Endothelial cell of umbilical vein (primary cell): Measurements from ENCODE around the gene CPNE5. TPM values are rescaled to one million over a fixed set of nuclear protein-coding genes. Genes with fewer than 3 reads are reported as not detected.

ENCODE experiments used
- BruUV-seq: library from RNA; stranded (reverse); fragments of 400-500 nt; replicated peaks from 2 replicates; lab custom pipeline; 2021; lab: Mats Ljungman, UMichigan
- CTCF ChIA-PET: fragments of 300-600, 350-600 bp; sonication (Branson Sonifier 250); formaldehyde crosslinking; loops from one replicate; lab custom pipeline; 2021; ENCODE audit warnings: antibody characterized with exemption, inconsistent platforms; lab: Charles Lee
- POLR2A ChIA-PET: fragments of 300-600, 350-600 bp; sonication (Branson Sonifier 250); formaldehyde crosslinking; loops from one replicate; lab custom pipeline; 2021; ENCODE audit warnings: antibody characterized with exemption, inconsistent platforms; lab: Charles Lee
- DNase-seq: peaks from one replicate; pipeline ENCODE4 v3.0.0-alpha.2; 2011; ENCODE audit warnings: low read depth, low spot score
- FAIRE-seq: peaks from 2 replicates; lab custom pipeline; 2011; peaks lifted over from hg19 to GRCh38; lab: Jason Lieb, UNC
- H2AFZ ChIP-seq: 2 replicates; pipeline ENCODE4 v1.6.0; 2012; ENCODE audit warnings: low read depth, low read length, control low read depth, inconsistent platforms
- H3K27ac ChIP-seq: 2 replicates; pipeline ENCODE4 v1.5.1; 2011; ENCODE audit warnings: low read depth, mild to moderate bottlenecking, control low read depth, low read length, moderate library complexity; ENCODE audit not compliant: insufficient read depth
- H3K27me3 ChIP-seq, 2 experiments: 2 replicates each; pipeline versions ENCODE4 v1.6.0 to v1.6.1; 2011; ENCODE audit warnings: low read length in 2 of 2, mixed read lengths in 1 of 2; ENCODE audit not compliant: control insufficient read depth in 2 of 2, insufficient read depth in 2 of 2
- H3K36me3 ChIP-seq, 2 experiments: 2 replicates in 1 of 2; 3 replicates in 1 of 2; pipeline ENCODE4 v1.5.1; 2011; ENCODE audit warnings: low read length in 2 of 2, mild to moderate bottlenecking in 1 of 2, moderate library complexity in 1 of 2; ENCODE audit not compliant: control insufficient read depth in 2 of 2, insufficient read depth in 2 of 2; ENCODE audit errors: extremely low read depth in 1 of 2
- H3K4me1 ChIP-seq: 3 replicates; pipeline ENCODE4 v1.5.1; 2011; ENCODE audit warnings: mild to moderate bottlenecking, low read length; ENCODE audit not compliant: control insufficient read depth, insufficient read depth; ENCODE audit errors: extremely low read depth
- H3K4me2 ChIP-seq: 2 replicates; pipeline ENCODE4 v1.6.1; 2011; ENCODE audit warnings: low read length, control low read depth, mixed read lengths; ENCODE audit not compliant: insufficient read depth
- H3K4me3 ChIP-seq, 3 experiments: fragments of 200-600 bp in 1 of 3; sonication (generic), shearing (Covaris generic) in 1 of 3; replicated peaks in 1 of 3; 2 replicates each; pipeline ENCODE4 v1.5.1; 2011 to 2016; ENCODE audit warnings: control low read depth in 3 of 3, low read length in 3 of 3, mild to moderate bottlenecking in 2 of 3, inconsistent platforms in 1 of 3, low read depth in 1 of 3, moderate library complexity in 1 of 3; ENCODE audit not compliant: insufficient read depth in 1 of 3
- H3K79me2 ChIP-seq: 2 replicates; pipeline ENCODE4 v1.6.0; 2012; ENCODE audit warnings: low read length, inconsistent platforms; ENCODE audit not compliant: control insufficient read depth, insufficient read depth
- H3K9ac ChIP-seq: replicated peaks from 2 replicates; pipeline ENCODE3; 2011; ENCODE audit warnings: low read length, control low read depth; ENCODE audit not compliant: insufficient read depth; ENCODE audit errors: extremely low read depth
- H3K9me1 ChIP-seq: replicated peaks from 3 replicates; pipeline ENCODE4 v1.6.0; 2011; ENCODE audit warnings: mild to moderate bottlenecking, low read length; ENCODE audit not compliant: control insufficient read depth, insufficient read depth; ENCODE audit errors: extremely low read depth
- H3K9me3 ChIP-seq: replicated peaks from 2 replicates; pipeline ENCODE4 v1.5.1; 2012; ENCODE audit warnings: low read length, inconsistent platforms; ENCODE audit not compliant: control insufficient read depth, insufficient read depth
- H4K20me1 ChIP-seq: replicated peaks from 2 replicates; pipeline ENCODE3; 2011; ENCODE audit warnings: mild to moderate bottlenecking, low read length; ENCODE audit not compliant: control insufficient read depth, insufficient read depth; ENCODE audit errors: extremely low read depth
- EZH2 ChIP-seq: IDR thresholded peaks from 2 replicates; pipeline ENCODE4 v1.6.1; 2012; ENCODE audit warnings: borderline replicate concordance, low read depth, mild to moderate bottlenecking, moderate library complexity, low read length, inconsistent platforms; ENCODE audit not compliant: severe bottlenecking
- FOS ChIP-seq: IDR thresholded peaks from 2 replicates; pipeline ENCODE4 v1.6.1; 2011; ENCODE audit warnings: mild to moderate bottlenecking, low read length, moderate library complexity, borderline replicate concordance; ENCODE audit not compliant: insufficient read depth
- MAX ChIP-seq: IDR thresholded peaks from 2 replicates; pipeline ENCODE4 v1.6.1; 2011; ENCODE audit not compliant: insufficient read depth, insufficient read length
- MYC ChIP-seq: IDR thresholded peaks from one replicate; pipeline ENCODE4 v1.6.1; 2011; ENCODE audit warnings: mild to moderate bottlenecking, low read depth, low read length
- POLR2A ChIP-seq: IDR thresholded peaks from 2 replicates; pipeline ENCODE4 v1.6.1; 2012; ENCODE audit warnings: low read depth, mild to moderate bottlenecking, control low read depth, low read length
- POLR2AphosphoS5 ChIP-seq: IDR thresholded peaks from 2 replicates; pipeline ENCODE4 v1.6.1; 2012; ENCODE audit warnings: low read depth, mild to moderate bottlenecking, control low read depth, low read length, moderate library complexity; ENCODE audit not compliant: insufficient read depth
- dilution Hi-C: fragments of 300-500 bp; cut with MboI; formaldehyde crosslinking; loops from one replicate; pipeline ENCODE4 v1.15.0; 2019; ENCODE audit warnings: low sequenced_read_pairs; ENCODE audit not compliant: extremely low pct_ligation_motif_present
- intact Hi-C: fragments of 100-400 bp; cut with micrococcal nuclease; formaldehyde crosslinking; loops from one replicate; pipeline ENCODE4 v1.10.0; 2022
- polyA plus RNA-seq, 4 experiments: library from polyadenylated mRNA; depleted of rRNA in 3 of 4; stranded (reverse) in 3 of 4; unstranded in 1 of 4; fragments of >200 nt; gene quantifications; 2 replicates each; pipeline versions ENCODE4 v1.2.1 to v1.2.3, GENCODE V29; 2011 to 2012; ENCODE audit warnings: missing spikeins in 1 of 4
- total RNA-seq: library from RNA; stranded (reverse); gene quantifications from 2 replicates; pipeline ENCODE4 v1.2.3, GENCODE V29; 2021
- TF ChIP-seq, protein P1 (sequence below), 2 donors: IDR thresholded peaks; 1 replicate in 1 of 2; 2 replicates in 1 of 2; pipeline ENCODE4 v1.5.1; 2011; ENCODE audit warnings: low read length in 2 of 2, mild to moderate bottlenecking in 2 of 2, moderate library complexity in 2 of 2, control low read depth in 1 of 2, inconsistent platforms in 1 of 2, low read depth in 1 of 2; ENCODE audit not compliant: insufficient read depth in 1 of 2; ENCODE audit errors: extremely low read depth in 1 of 2

The CPNE5 gene
- total and polyA plus RNA-seq, 2 donors (not counting 3 experiments of a cell fraction or from before 2014, with no cell fraction given): 18.8 to 49.4 TPM

DNA sequence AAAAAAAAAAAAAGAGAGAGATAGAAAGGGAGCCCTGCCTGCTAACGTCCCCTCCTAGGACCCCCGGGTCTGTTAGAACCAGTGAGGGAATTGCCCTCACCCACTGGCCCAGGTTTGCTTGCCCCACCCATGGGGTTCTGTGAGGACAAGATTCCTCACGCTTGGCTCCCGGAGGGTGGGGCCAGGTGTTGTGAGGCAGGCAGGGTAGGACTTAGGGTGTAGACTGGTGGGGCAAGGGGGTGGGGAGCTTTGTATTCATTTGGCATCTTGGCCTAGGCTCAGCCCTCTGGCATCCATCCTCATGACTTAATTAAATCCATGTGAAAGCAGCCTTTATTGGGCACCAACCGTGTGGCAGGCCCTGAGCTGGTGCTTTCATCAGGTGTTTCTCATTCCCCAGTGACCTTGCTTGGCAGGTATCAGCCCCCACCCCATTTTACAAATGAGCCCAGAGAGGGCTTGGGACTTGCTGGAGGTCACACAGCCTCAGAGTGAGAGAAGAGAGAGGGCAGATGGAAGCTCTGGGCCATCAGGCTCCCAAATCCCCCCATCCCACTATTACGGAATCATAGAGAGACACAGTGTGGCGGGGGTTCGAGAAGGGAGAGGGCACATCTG is 122.7 kb downstream of the CPNE5 start:
- dilution Hi-C loops: no loop called here
- Histone ChIP-seq H3K4me1 (no peaks in the 10 kb centered on the region), H3K9me3 (no peaks in the 10 kb centered on the region), H3K4me3 (no peak overlapping the region), H3K36me3 (no peaks in the 10 kb centered on the region), H3K27me3 (peaks cover 0 to 1% of the 10 kb centered on the region in 2 experiments), H3K9me1 (no peaks in the 10 kb centered on the region), H2AFZ (no peak overlapping the region), H3K4me2 (no peak overlapping the region), H3K79me2 (no peaks in the 10 kb centered on the region), H3K9ac (no peak overlapping the region), H4K20me1 (no peaks in the 10 kb centered on the region), H3K27ac (no peak overlapping the region)
- DNase-seq (no peak), FAIRE-seq (no peak)
- ChIA-PET CTCF (interaction anchor here (1.2 to 1.5 kb wide), 2 partner anchors 11 to 42 kb away, joined by 3 read pairs; no protein-coding TSS in a partner anchor), POLR2A (no interaction called here)
- intact Hi-C loops: no loop called here
- no TSS peak for BruUV-seq
- TF ChIP-seq MYC (no peak), MAX (no peak), POLR2A (no peak), FOS (no peak), EZH2 (no peak), POLR2AphosphoS5 (no peak)
- TF ChIP-seq, protein P1, sequence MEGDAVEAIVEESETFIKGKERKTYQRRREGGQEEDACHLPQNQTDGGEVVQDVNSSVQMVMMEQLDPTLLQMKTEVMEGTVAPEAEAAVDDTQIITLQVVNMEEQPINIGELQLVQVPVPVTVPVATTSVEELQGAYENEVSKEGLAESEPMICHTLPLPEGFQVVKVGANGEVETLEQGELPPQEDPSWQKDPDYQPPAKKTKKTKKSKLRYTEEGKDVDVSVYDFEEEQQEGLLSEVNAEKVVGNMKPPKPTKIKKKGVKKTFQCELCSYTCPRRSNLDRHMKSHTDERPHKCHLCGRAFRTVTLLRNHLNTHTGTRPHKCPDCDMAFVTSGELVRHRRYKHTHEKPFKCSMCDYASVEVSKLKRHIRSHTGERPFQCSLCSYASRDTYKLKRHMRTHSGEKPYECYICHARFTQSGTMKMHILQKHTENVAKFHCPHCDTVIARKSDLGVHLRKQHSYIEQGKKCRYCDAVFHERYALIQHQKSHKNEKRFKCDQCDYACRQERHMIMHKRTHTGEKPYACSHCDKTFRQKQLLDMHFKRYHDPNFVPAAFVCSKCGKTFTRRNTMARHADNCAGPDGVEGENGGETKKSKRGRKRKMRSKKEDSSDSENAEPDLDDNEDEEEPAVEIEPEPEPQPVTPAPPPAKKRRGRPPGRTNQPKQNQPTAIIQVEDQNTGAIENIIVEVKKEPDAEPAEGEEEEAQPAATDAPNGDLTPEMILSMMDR (IDR thresholded peaks at IDR 0.05; ENCODE audit: extremely low read depth in 1 of 2, insufficient read depth in 1 of 2, low read depth in 1 of 2, low read length in 2 of 2): no peak
